ENCODE results near the gene DMXL1.
"Not testable (repeated sequence)": the region's sequence is repeated elsewhere in the genome, so short reads cannot be mapped to it uniquely, and the experiment has no call there.

The DMXL1 gene

GRCh38 chr5:119135743-119136142 lies 64.9 kb downstream of the DMXL1 start:
- DNase-seq, result not testable (repeated sequence)

- DNase-seq, result no peak
Measured at GRCh38 chr5:119136666-119137318, 65.9 kb downstream of the DMXL1 start.

GRCh38 chr5:119153629-119154028 lies 82.7 kb downstream of the DMXL1 start:
- DNase-seq, result no peak

- no peak for DNase-seq
Measured at GRCh38 chr5:119158144-119158543, 87.3 kb downstream of the DMXL1 start.

- no peak for DNase-seq
Measured at GRCh38 chr5:119161430-119161829, 90.5 kb downstream of the DMXL1 start.

GRCh38 chr5:119166026-119166425 lies 95.1 kb downstream of the DMXL1 start:
- DNase-seq, result no peak

GRCh38 chr5:119168401-119168800 lies 97.5 kb downstream of the DMXL1 start:
- DNase-seq, result no peak

GRCh38 chr5:119171686-119172085 lies 100.8 kb downstream of the DMXL1 start:
- DNase-seq, result no peak

- no peak for DNase-seq
Measured at GRCh38 chr5:119174578-119175163, 103.8 kb downstream of the DMXL1 start.

- no peak for DNase-seq
Measured at GRCh38 chr5:119176785-119177184, 105.9 kb downstream of the DMXL1 start.

GRCh38 chr5:119177226-119177625 lies 106.3 kb downstream of the DMXL1 start:
- no peak for DNase-seq

GRCh38 chr5:119178435-119178834 lies 107.5 kb downstream of the DMXL1 start:
- no peak for DNase-seq

- DNase-seq, result no peak
Measured at GRCh38 chr5:119179857-119180641, 109.2 kb downstream of the DMXL1 start.

GRCh38 chr5:119185512-119185911 lies 114.6 kb downstream of the DMXL1 start:
- DNase-seq, result not testable (repeated sequence)

GRCh38 chr5:119187776-119188529 lies 117.1 kb downstream of the DMXL1 start:
- no peak for DNase-seq

GRCh38 chr5:119190470-119191095 lies 119.7 kb downstream of the DMXL1 start:
- no peak for DNase-seq

- DNase-seq, result no peak
Measured at GRCh38 chr5:119191944-119192343, 121.1 kb downstream of the DMXL1 start.

GRCh38 chr5:119200795-119201194 lies 129.9 kb downstream of the DMXL1 start:
- no peak for DNase-seq

GRCh38 chr5:119207105-119207504 lies 136.2 kb downstream of the DMXL1 start:
- DNase-seq, result no peak

GRCh38 chr5:119212026-119212425 lies 141.1 kb downstream of the DMXL1 start:
- DNase-seq, result no peak

GRCh38 chr5:119212676-119213075 lies 141.8 kb downstream of the DMXL1 start:
- no peak for DNase-seq

GRCh38 chr5:119217183-119217582 lies 146.3 kb downstream of the DMXL1 start:
- no peak for DNase-seq

Data from NCI-H526 treated with DMSO at 0.1 percent for 48 hours (cell line).